CD4-positive, alpha-beta memory T cell (primary cell): ENCODE results near the gene KRT7. TPM values are rescaled to one million over a fixed set of nuclear protein-coding genes. Genes with fewer than 3 reads are reported as not detected.

ENCODE experiments used
- CTCF ChIA-PET: fragments of 350-600 bp; sonication (Branson Sonifier 250); formaldehyde crosslinking; loops from one replicate; lab custom pipeline; 2021; ENCODE audit warnings: inconsistent platforms; ENCODE audit not compliant: partially characterized antibody; lab: Charles Lee
- POLR2A ChIA-PET: fragments of 350-600 bp; sonication (Branson Sonifier 250); formaldehyde crosslinking; loops from one replicate; lab custom pipeline; 2021; ENCODE audit not compliant: partially characterized antibody; lab: Charles Lee
- DNase-seq, 5 donors: peaks; one replicate each; pipeline versions ENCODE4 v3.0.0 to v3.0.0-alpha.2; 2020 to 2022; ENCODE audit warnings: mixed read lengths in 1 of 5
- H3K27ac ChIP-seq: one replicate; pipeline ENCODE4 v1.7.0; 2013; ENCODE audit warnings: low read depth, low read length
- H3K27me3 ChIP-seq: 2 replicates; pipeline ENCODE4 v1.7.0; 2013; ENCODE audit warnings: mild to moderate bottlenecking, low read length, moderate library complexity; ENCODE audit not compliant: insufficient read depth
- H3K36me3 ChIP-seq: 2 replicates; pipeline ENCODE4 v1.7.0; 2013; ENCODE audit warnings: mild to moderate bottlenecking, low read length, moderate library complexity; ENCODE audit not compliant: insufficient read depth
- H3K4me1 ChIP-seq: 2 replicates; pipeline ENCODE4 v1.7.0; 2013; ENCODE audit warnings: mild to moderate bottlenecking, low read length, moderate library complexity; ENCODE audit not compliant: insufficient read depth
- H3K4me3 ChIP-seq, 2 donors: one replicate each; pipeline ENCODE4 v1.7.0; 2013; ENCODE audit warnings: low read length in 2 of 2, mild to moderate bottlenecking in 1 of 2
- H3K9me3 ChIP-seq, 2 donors: one replicate each; pipeline ENCODE4 v1.7.0; 2013; ENCODE audit warnings: low read length in 2 of 2, control low read depth in 1 of 2; ENCODE audit not compliant: control insufficient read depth in 1 of 2
- H3K27ac Mint-ChIP-seq, 7 donors: one replicate each; pipeline ENCODE4 v1.8.0; 2020 to 2021; ENCODE audit warnings: mixed read lengths in 7 of 7, mild to moderate bottlenecking in 6 of 7, inconsistent platforms in 3 of 7, moderate library complexity in 3 of 7
- H3K27me3 Mint-ChIP-seq, 2 donors: one replicate each; pipeline ENCODE4 v1.8.0; 2020 to 2021; ENCODE audit warnings: mixed read lengths in 2 of 2
- H3K36me3 Mint-ChIP-seq, 2 donors: one replicate each; pipeline ENCODE4 v1.8.0; 2020 to 2021; ENCODE audit warnings: mixed read lengths in 2 of 2, inconsistent platforms in 1 of 2, mild to moderate bottlenecking in 1 of 2
- H3K4me1 Mint-ChIP-seq, 4 donors: one replicate each; pipeline ENCODE4 v1.8.0; 2020 to 2021; ENCODE audit warnings: mixed read lengths in 4 of 4, mild to moderate bottlenecking in 1 of 4
- H3K4me3 Mint-ChIP-seq, 8 donors: one replicate each; pipeline ENCODE4 v1.8.0; 2020 to 2021; ENCODE audit warnings: mixed read lengths in 8 of 8, mild to moderate bottlenecking in 7 of 8, moderate library complexity in 6 of 8, inconsistent platforms in 3 of 8
- H3K9me3 Mint-ChIP-seq, 8 donors: one replicate each; pipeline ENCODE4 v1.8.0; 2020 to 2021; ENCODE audit warnings: mixed read lengths in 8 of 8, mild to moderate bottlenecking in 5 of 8, inconsistent platforms in 3 of 8, moderate library complexity in 1 of 8
- intact Hi-C: fragments of 100-400 bp; cut with micrococcal nuclease; formaldehyde crosslinking; loops from one replicate; pipeline ENCODE4 v1.15.1; 2023
- polyA plus RNA-seq, 2 donors: library from polyadenylated mRNA; unstranded; fragments of 300-500 nt; fragmentation: Illumina TruSeq; gene quantifications; one replicate each; pipeline ENCODE4 v1.2.3, GENCODE V29; 2021
- total RNA-seq, 2 experiments: library from RNA; stranded (reverse); gene quantifications; one replicate each; pipeline ENCODE4 v1.2.3, GENCODE V29; 2021

The KRT7 gene
- total and polyA plus RNA-seq, 4 experiments from 2014 or later: not detected

- intact Hi-C loops: no loop called here
- H3K9me3 Mint-ChIP-seq: peaks cover 0 to 5% (median 0%) of the 10 kb centered on the region in 8 donors
- Histone ChIP-seq H3K27ac (no peak overlapping the region), H3K4me3 (no peak overlapping the region), H3K36me3 (no peaks in the 10 kb centered on the region), H3K4me1 (peaks cover 8% of the 10 kb centered on the region), H3K9me3 (no peaks in the 10 kb centered on the region), H3K27me3 (no peaks in the 10 kb centered on the region)
- peaks cover 10 to 20% (median 13%) of the 10 kb centered on the region in 4 donors for H3K4me1 Mint-ChIP-seq
- POLR2A ChIA-PET: no interaction called here
- CTCF ChIA-PET: interaction anchor here (1.5 kb wide), 1 partner anchor 26 kb away, joined by 5 read pairs; no protein-coding TSS in a partner anchor
- H3K27me3 Mint-ChIP-seq: peaks cover 21 to 37% of the 10 kb centered on the region in 2 donors
- H3K27ac Mint-ChIP-seq: no peak overlapping the region
- H3K4me3 Mint-ChIP-seq: no peak overlapping the region
- H3K36me3 Mint-ChIP-seq: no peaks in the 10 kb centered on the region
- no peak for DNase-seq
Measured at GRCh38 chr12:52253391-52254179, 20.5 kb downstream of the KRT7 start.

GRCh38 chr12:52254180-52254964, 21.3 kb downstream of the KRT7 start:
- H3K27me3 ChIP-seq: no peaks in the 10 kb centered on the region
- ChIA-PET CTCF (interaction anchor here (0.7 to 1.5 kb wide), 3 partner anchors 23 to 26 kb away, joined by 4 to 6 read pairs (median 5); no protein-coding TSS in a partner anchor), POLR2A (interaction anchor here (0.8 kb wide), 1 partner anchor 14 kb away, joined by 4 read pairs; no protein-coding TSS in a partner anchor)
- H3K9me3 ChIP-seq: no peaks in the 10 kb centered on the region
- Mint-ChIP-seq H3K9me3 (peaks cover 0 to 5% (median 0%) of the 10 kb centered on the region in 8 donors), H3K4me1 (peaks cover 10 to 20% (median 13%) of the 10 kb centered on the region in 4 donors), H3K27ac (no peak overlapping the region), H3K36me3 (no peaks in the 10 kb centered on the region), H3K4me3 (no peak overlapping the region), H3K27me3 (peaks cover 26 to 39% of the 10 kb centered on the region in 2 donors)
- H3K27ac ChIP-seq: no peak overlapping the region
- H3K4me1 ChIP-seq: peaks cover 8% of the 10 kb centered on the region
- H3K36me3 ChIP-seq: no peaks in the 10 kb centered on the region
- H3K4me3 ChIP-seq: no peak overlapping the region
- intact Hi-C loops: no loop called here
- DNase-seq: no peak

GRCh38 chr12:52254965-52255751, 22.1 kb downstream of the KRT7 start:
- Histone ChIP-seq H3K27me3 (no peaks in the 10 kb centered on the region), H3K4me3 (no peak overlapping the region), H3K27ac (no peak overlapping the region), H3K36me3 (no peaks in the 10 kb centered on the region), H3K9me3 (no peaks in the 10 kb centered on the region), H3K4me1 (peaks cover 8% of the 10 kb centered on the region)
- Mint-ChIP-seq H3K4me1 (peaks cover 7 to 21% (median 9%) of the 10 kb centered on the region in 4 donors), H3K9me3 (peaks cover 0 to 5% (median 0%) of the 10 kb centered on the region in 8 donors), H3K27me3 (peaks cover 28 to 37% of the 10 kb centered on the region in 2 donors), H3K36me3 (no peaks in the 10 kb centered on the region), H3K4me3 (no peak overlapping the region), H3K27ac (no peak overlapping the region)
- no peak for DNase-seq
- intact Hi-C loops: no loop called here
- POLR2A ChIA-PET: interaction anchor here (0.8 kb wide), 1 partner anchor 15 kb away, joined by 4 read pairs; no protein-coding TSS in a partner anchor
- CTCF ChIA-PET: interaction anchor here (0.7 to 1.3 kb wide), 2 partner anchors 23 to 25 kb away, joined by 4 to 6 read pairs; no protein-coding TSS in a partner anchor

- no peaks in the 10 kb centered on the region for H3K36me3 Mint-ChIP-seq
- no peak overlapping the region for H3K27ac ChIP-seq
- CTCF ChIA-PET: interaction anchor here (1.3 to 1.4 kb wide), 2 partner anchors 22 to 24 kb away, joined by 4 read pairs; no protein-coding TSS in a partner anchor
- no peaks in the 10 kb centered on the region for H3K27me3 ChIP-seq
- POLR2A ChIA-PET: no interaction called here
- H3K4me1 Mint-ChIP-seq: peaks cover 9 to 25% (median 11%) of the 10 kb centered on the region in 4 donors
- H3K4me1 ChIP-seq: peaks cover 8% of the 10 kb centered on the region
- H3K4me3 ChIP-seq: no peak overlapping the region
- intact Hi-C loops: no loop called here
- no peaks in the 10 kb centered on the region for H3K36me3 ChIP-seq
- H3K9me3 Mint-ChIP-seq: peaks cover 0 to 5% (median 0%) of the 10 kb centered on the region in 8 donors
- no peak for DNase-seq
- H3K27ac Mint-ChIP-seq: no peak overlapping the region
- H3K9me3 ChIP-seq: no peaks in the 10 kb centered on the region
- H3K27me3 Mint-ChIP-seq: peaks cover 28 to 46% of the 10 kb centered on the region in 2 donors
- no peak overlapping the region for H3K4me3 Mint-ChIP-seq
Measured at GRCh38 chr12:52255926-52256583, 23.0 kb downstream of the KRT7 start.

GRCh38 chr12:52256584-52256935, 23.5 kb downstream of the KRT7 start:
- peaks cover 6% of the 10 kb centered on the region for H3K4me1 ChIP-seq
- no peak overlapping the region for H3K4me3 Mint-ChIP-seq
- H3K27me3 Mint-ChIP-seq: peaks cover 31 to 50% of the 10 kb centered on the region in 2 donors
- peaks cover 0 to 5% (median 0%) of the 10 kb centered on the region in 8 donors for H3K9me3 Mint-ChIP-seq
- no peaks in the 10 kb centered on the region for H3K36me3 ChIP-seq
- H3K27ac Mint-ChIP-seq: no peak overlapping the region
- intact Hi-C loops: no loop called here
- no peaks in the 10 kb centered on the region for H3K36me3 Mint-ChIP-seq
- ChIA-PET POLR2A (no interaction called here), CTCF (interaction anchor here (1.4 kb wide), 1 partner anchor 22 kb away, joined by 4 read pairs; no protein-coding TSS in a partner anchor)
- peaks cover 5 to 20% (median 11%) of the 10 kb centered on the region in 4 donors for H3K4me1 Mint-ChIP-seq
- no peaks in the 10 kb centered on the region for H3K9me3 ChIP-seq
- H3K27me3 ChIP-seq: no peaks in the 10 kb centered on the region
- no peak overlapping the region for H3K27ac ChIP-seq
- H3K4me3 ChIP-seq: no peak overlapping the region
- DNase-seq: no peak

- H3K9me3 Mint-ChIP-seq: peaks cover 0 to 5% (median 0%) of the 10 kb centered on the region in 8 donors
Measured at GRCh38 chr12:52257074-52257551, 24.1 kb downstream of the KRT7 start.

More at GRCh38 chr12:52257074-52257551, 24.1 kb downstream of the KRT7 start:
- H3K27ac ChIP-seq: no peak overlapping the region
- no peaks in the 10 kb centered on the region for H3K36me3 Mint-ChIP-seq
- H3K27ac Mint-ChIP-seq: no peak overlapping the region
- peaks cover under 1% of the 10 kb centered on the region for H3K4me1 ChIP-seq
- no peak for DNase-seq
- H3K27me3 ChIP-seq: no peaks in the 10 kb centered on the region
- H3K9me3 ChIP-seq: no peaks in the 10 kb centered on the region
- no peak overlapping the region for H3K4me3 ChIP-seq
- intact Hi-C loops: no loop called here
- H3K4me1 Mint-ChIP-seq: peaks cover 2 to 14% (median 7%) of the 10 kb centered on the region in 4 donors
- H3K4me3 Mint-ChIP-seq: no peak overlapping the region
- H3K27me3 Mint-ChIP-seq: peaks cover 35 to 54% of the 10 kb centered on the region in 2 donors
- ChIA-PET CTCF (interaction anchor here (1.4 kb wide), 1 partner anchor 21 kb away, joined by 4 read pairs; no protein-coding TSS in a partner anchor), POLR2A (no interaction called here)
- no peaks in the 10 kb centered on the region for H3K36me3 ChIP-seq
